ENCODE data around the gene XRCC5. TPM values are rescaled to one million over a fixed set of nuclear protein-coding genes. Genes with fewer than 3 reads are reported as not detected.

XRCC5 gene
- total RNA-seq, 1 experiment from 2014 or later, result 322 TPM

GRCh38 chr2:216232721-216233120 is 123.6 kb downstream of the XRCC5 start:
- CTCF ChIA-PET, result no interaction called here
- Histone ChIP-seq H3K4me1 (ENCODE audit: control insufficient read depth, insufficient read depth, low read length) (no peaks in the 10 kb centered on the region), H3K9me3 (ENCODE audit: control insufficient read depth, insufficient read depth, low read depth, low read length) (no peaks in the 10 kb centered on the region; the same call in 1 of the 2 replicates), H3K36me3 (ENCODE audit: control insufficient read depth, insufficient read depth, low read length) (no peaks in the 10 kb centered on the region), H3K4me3 (ENCODE audit: low read depth in 2 of 2, low read length in 2 of 2) (no peak overlapping the region), H3K27ac (ENCODE audit: low read length) (no peak overlapping the region), H3K27me3 (ENCODE audit: control insufficient read depth, insufficient read depth, low read length) (no peaks in the 10 kb centered on the region)
- POLR2A ChIA-PET, result no interaction called here
- TF ChIP-seq POLR2AphosphoS5 (IDR thresholded peaks at IDR 0.05; ENCODE audit: low read depth, low read length), result no peak
- TF ChIP-seq SIN3A (IDR thresholded peaks at IDR 0.05; ENCODE audit: borderline replicate concordance, insufficient read depth, low read depth, low read length), result no peak
- TF ChIP-seq REST (IDR thresholded peaks at IDR 0.05; ENCODE audit: insufficient read depth in 1 of 2, low read depth in 2 of 2, low read length in 1 of 2), result no peak
- no peak for TF ChIP-seq TCF7L2 (IDR thresholded peaks at IDR 0.05; ENCODE audit: low read depth, low read length)
- TF ChIP-seq, protein P1, sequence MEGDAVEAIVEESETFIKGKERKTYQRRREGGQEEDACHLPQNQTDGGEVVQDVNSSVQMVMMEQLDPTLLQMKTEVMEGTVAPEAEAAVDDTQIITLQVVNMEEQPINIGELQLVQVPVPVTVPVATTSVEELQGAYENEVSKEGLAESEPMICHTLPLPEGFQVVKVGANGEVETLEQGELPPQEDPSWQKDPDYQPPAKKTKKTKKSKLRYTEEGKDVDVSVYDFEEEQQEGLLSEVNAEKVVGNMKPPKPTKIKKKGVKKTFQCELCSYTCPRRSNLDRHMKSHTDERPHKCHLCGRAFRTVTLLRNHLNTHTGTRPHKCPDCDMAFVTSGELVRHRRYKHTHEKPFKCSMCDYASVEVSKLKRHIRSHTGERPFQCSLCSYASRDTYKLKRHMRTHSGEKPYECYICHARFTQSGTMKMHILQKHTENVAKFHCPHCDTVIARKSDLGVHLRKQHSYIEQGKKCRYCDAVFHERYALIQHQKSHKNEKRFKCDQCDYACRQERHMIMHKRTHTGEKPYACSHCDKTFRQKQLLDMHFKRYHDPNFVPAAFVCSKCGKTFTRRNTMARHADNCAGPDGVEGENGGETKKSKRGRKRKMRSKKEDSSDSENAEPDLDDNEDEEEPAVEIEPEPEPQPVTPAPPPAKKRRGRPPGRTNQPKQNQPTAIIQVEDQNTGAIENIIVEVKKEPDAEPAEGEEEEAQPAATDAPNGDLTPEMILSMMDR (IDR thresholded peaks at IDR 0.05), result no peak
- intact Hi-C loops (cut with micrococcal nuclease; ENCODE audit: unreplicated experiment) (no loop called here), in situ Hi-C loops (cut with HindIII; ENCODE audit: low pct_unique_long_range_greater_than_20kb, low sequenced_read_pairs) (no loop called here)
- ATAC-seq (no peak), DNase-seq (ENCODE audit: low read depth, low spot score) (no peak)
- no TSS peak for BruUV-seq (replicated peaks)

GRCh38 chr2:216233281-216233995 is 124.3 kb downstream of the XRCC5 start:
- ChIA-PET CTCF (no interaction called here), POLR2A (no interaction called here)
- DNase-seq (ENCODE audit: low read depth, low spot score) (no peak), ATAC-seq (no peak)
- intact Hi-C loops (cut with micrococcal nuclease; ENCODE audit: unreplicated experiment) (no loop called here), in situ Hi-C loops (cut with HindIII; ENCODE audit: low pct_unique_long_range_greater_than_20kb, low sequenced_read_pairs) (no loop called here)
- no peaks in the 10 kb centered on the region for H3K4me1 ChIP-seq (ENCODE audit: control insufficient read depth, insufficient read depth, low read length)
- no peaks in the 10 kb centered on the region for H3K27me3 ChIP-seq (ENCODE audit: control insufficient read depth, insufficient read depth, low read length)
- H3K9me3 ChIP-seq (ENCODE audit: control insufficient read depth, insufficient read depth, low read depth, low read length), result no peaks in the 10 kb centered on the region; the same call in 1 of the 2 replicates
- H3K4me3 ChIP-seq (ENCODE audit: low read depth in 2 of 2, low read length in 2 of 2), result no peak overlapping the region
- no peaks in the 10 kb centered on the region for H3K36me3 ChIP-seq (ENCODE audit: control insufficient read depth, insufficient read depth, low read length)
- TF ChIP-seq POLR2AphosphoS5 (IDR thresholded peaks at IDR 0.05; ENCODE audit: low read depth, low read length) (no peak), SIN3A (IDR thresholded peaks at IDR 0.05; ENCODE audit: borderline replicate concordance, insufficient read depth, low read depth, low read length) (no peak)
- TF ChIP-seq, protein P1 (IDR thresholded peaks at IDR 0.05), result no peak
- H3K27ac ChIP-seq (ENCODE audit: low read length), result no peak overlapping the region
- no TSS peak for BruUV-seq (replicated peaks)
